SH-SY5Y (cell line): Measurements from ENCODE around the gene TRIAP1.

Experiments used
- GATA2 ChIP-seq: IDR thresholded peaks from 2 replicates; pipeline ENCODE4 v1.6.1; 2011; ENCODE audit warnings: mild to moderate bottlenecking, low read depth, low read length
- GATA3 ChIP-seq: IDR thresholded peaks from 2 replicates; pipeline ENCODE4 v1.6.1; 2011; ENCODE audit warnings: low read depth, mild to moderate bottlenecking, low read length, moderate library complexity

Gene TRIAP1

GRCh38 chr12:120421701-120422100, 24.5 kb downstream of the TRIAP1 start:
- TF ChIP-seq GATA3 (no peak), GATA2 (no peak)

- no peak for TF ChIP-seq GATA2
- no peak for TF ChIP-seq GATA3
These were observed 28.1 kb downstream of the TRIAP1 start for GRCh38 chr12:120417917-120418580.

GRCh38 chr12:120416490-120417216, 29.5 kb downstream of the TRIAP1 start:
- TF ChIP-seq GATA3 (no peak), GATA2 (no peak)

GRCh38 chr12:120413901-120414695, 32.1 kb downstream of the TRIAP1 start:
- no peak for TF ChIP-seq GATA2
- no peak for TF ChIP-seq GATA3

DNA sequence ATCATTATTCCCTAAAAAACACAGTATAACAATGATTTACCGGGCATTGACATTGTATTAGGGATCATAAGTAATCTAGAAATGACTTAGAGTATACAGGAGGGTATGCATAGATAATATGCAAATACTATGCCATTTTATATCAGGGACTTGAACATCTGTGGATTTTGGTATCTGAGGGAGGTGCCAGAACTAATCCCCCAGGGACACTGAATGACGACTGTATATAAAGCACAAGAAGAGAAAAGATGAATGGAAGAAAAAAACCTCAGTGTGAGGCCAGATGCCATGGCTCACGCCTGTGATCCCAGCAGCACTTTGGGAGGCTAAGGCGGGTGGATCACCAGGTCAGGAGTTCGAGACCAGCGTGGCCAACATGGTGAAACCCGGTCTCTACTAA, 33.8 kb downstream of the TRIAP1 start:
- TF ChIP-seq GATA2 (no peak), GATA3 (no peak)

DNA sequence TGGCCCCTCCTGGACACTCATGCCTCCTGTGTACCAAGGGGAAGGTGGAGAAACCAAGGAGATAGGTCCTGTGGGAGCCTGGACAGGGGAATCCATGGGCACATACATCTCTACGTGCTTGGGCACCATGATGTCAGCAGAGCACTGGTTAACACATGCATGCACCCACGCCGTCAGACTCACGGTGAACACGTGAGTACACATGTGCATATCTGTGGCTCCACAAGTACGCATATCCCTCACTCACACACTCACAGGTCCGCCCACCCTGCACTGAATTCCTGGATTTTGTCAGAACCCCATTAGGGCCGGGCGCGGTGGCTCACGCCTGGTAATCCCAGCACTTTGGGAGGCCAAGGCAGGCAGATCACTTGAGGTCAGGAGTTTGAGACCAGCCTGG, 37.4 kb downstream of the TRIAP1 start:
- TF ChIP-seq GATA2 (no peak), GATA3 (no peak)

- TF ChIP-seq GATA2: no peak
- TF ChIP-seq GATA3: no peak
These were observed 39.6 kb downstream of the TRIAP1 start for GRCh38 chr12:120406553-120406952.

DNA sequence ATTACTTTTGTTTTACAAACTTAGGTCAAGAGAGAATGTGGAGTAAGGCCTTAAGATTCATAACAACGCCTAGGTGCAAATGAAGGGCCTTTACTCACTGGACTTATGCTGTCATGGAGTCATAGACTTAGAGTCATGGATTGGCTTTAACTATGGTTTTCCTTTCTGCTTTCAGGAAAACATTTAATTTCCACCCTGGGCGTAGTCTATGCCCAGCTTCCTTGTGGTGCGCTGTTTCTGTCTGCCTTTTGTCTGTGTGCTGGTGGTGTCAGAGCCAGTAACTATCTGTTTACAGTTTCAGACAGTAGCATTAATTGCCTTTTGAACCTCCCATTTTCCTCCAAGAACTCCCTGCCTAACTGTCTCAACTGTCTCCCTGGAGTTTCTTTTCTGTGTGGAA, 40.1 kb downstream of the TRIAP1 start:
- TF ChIP-seq GATA3: no peak
- TF ChIP-seq GATA2: no peak

- no peak for TF ChIP-seq GATA3
- no peak for TF ChIP-seq GATA2
These were observed 41.9 kb downstream of the TRIAP1 start for GRCh38 chr12:120404271-120404670.

DNA sequence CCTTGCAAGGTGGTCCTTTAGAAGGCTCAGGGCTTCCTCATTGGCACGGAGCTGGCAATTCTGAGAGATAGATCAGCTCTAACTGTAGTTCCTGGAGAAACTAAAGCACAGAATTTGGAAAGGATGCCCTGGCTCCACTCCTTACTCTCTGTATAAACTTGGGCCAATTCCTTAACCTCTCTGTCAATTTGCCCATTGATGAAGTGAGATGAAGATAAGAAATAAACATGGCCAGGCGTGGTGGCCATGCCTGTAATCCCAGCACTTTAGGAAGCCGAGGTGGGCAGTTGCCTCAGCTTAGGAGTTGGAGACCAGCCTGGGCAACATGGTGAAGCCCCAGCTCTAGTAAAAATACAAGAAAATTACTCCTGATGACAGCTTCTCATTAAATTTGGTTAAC, 42.3 kb downstream of the TRIAP1 start:
- no peak for TF ChIP-seq GATA3
- no peak for TF ChIP-seq GATA2

- TF ChIP-seq GATA3: no peak
- TF ChIP-seq GATA2: no peak
These were observed 44.0 kb downstream of the TRIAP1 start for GRCh38 chr12:120402217-120402616.

- no peak for TF ChIP-seq GATA3
- no peak for TF ChIP-seq GATA2
These were observed 46.7 kb downstream of the TRIAP1 start for GRCh38 chr12:120399531-120399930.

DNA sequence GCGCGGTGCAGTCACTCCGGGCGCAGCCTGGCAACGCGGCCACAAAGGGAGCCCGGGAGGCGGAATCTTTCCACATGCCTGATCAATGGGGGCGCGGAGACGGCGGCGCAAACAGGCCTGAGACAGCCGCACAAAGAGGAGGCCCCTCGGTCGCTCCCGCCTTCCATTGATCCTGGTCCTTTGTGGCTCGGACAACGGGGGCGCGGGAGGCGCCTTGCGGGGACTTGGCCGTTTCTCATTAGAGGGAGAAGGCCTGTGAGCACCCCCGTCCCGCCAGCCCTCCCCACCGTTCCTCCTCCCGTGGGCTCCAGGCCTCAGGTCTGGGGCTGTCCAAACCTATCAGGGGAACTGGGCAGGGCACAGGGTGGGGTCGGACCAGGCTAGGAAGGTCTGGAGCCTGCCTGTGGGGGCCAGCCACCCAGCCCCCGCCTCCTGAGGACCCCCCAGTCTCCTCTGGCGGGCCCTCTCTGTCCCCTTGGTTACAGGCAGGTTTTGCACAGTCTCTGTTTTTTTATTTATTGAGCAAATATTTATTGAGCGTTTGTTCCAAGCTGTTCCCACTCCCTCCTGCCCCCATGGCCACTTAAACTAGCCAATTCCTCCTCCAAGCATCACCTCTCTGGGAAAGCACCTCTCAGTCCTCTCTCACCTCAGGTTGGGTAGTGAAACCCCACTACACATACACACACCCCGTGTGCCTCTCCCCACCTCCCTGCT, 48.2 kb downstream of the TRIAP1 start:
- TF ChIP-seq GATA2 (no peak), GATA3 (no peak)
